Left lung (tissue), 14 donors: Measurements from ENCODE around the gene FLT3LG. TPM values are rescaled to one million over a fixed set of nuclear protein-coding genes. Genes with fewer than 3 reads are reported as not detected.

Experiments
- ATAC-seq: fragments of 200-7000 bp; cut with Tn5 transposase; one replicate; pipeline ENCODE4 v1.9.1; 2020; ENCODE audit warnings: moderate library complexity
- DNase-seq, 4 donors: peaks; one replicate each; pipeline ENCODE4 v3.0.0-alpha.2; 2013 to 2020
- H3K27ac ChIP-seq, 2 donors: fragments of 200-600 bp; sonication (generic) in 1 of 2; one replicate each; pipeline versions ENCODE4 v1.5.0 to v1.8.0; 2020 to 2021
- H3K27me3 ChIP-seq, 2 donors: fragments of 200-600 bp; sonication (generic) in 1 of 2; one replicate each; pipeline versions ENCODE4 v1.5.0 to v1.8.0; 2020 to 2021
- H3K36me3 ChIP-seq, 2 donors: fragments of 200-600 bp; sonication (generic) in 1 of 2; one replicate each; pipeline versions ENCODE4 v1.5.0 to v1.8.0; 2020 to 2021
- H3K4me1 ChIP-seq, 2 donors: fragments of 200-600 bp; one replicate each; pipeline ENCODE4 v1.8.0; 2021
- H3K4me3 ChIP-seq, 2 donors: fragments of 200-600 bp; sonication (generic) in 1 of 2; one replicate each; pipeline versions ENCODE4 v1.5.0 to v1.8.0; 2020 to 2021; ENCODE audit warnings: mild to moderate bottlenecking in 1 of 2
- H3K9me3 ChIP-seq, 2 donors: fragments of 200-600 bp; sonication (generic) in 1 of 2; one replicate each; pipeline versions ENCODE4 v1.5.0 to v1.8.0; 2020 to 2021
- intact Hi-C, 2 donors: fragments of 100-400 bp; cut with DNase I; formaldehyde crosslinking; loops; one replicate each; pipeline versions ENCODE4 v1.11.2 to v1.14.2; 2022
- long read RNA-seq, 12 donors: library from polyadenylated mRNA in 2 of 12; unstranded in 2 of 12; transcript quantifications; one replicate each; pipeline ENCODE4 v2.0.0 and lab custom pipeline, GENCODE V29; 2019 to 2026
- polyA plus RNA-seq, 6 donors: library from polyadenylated mRNA; unstranded; fragments of 120-200 nt; gene quantifications; one replicate each; pipeline ENCODE4 v1.2.1, GENCODE V29; 2013; ENCODE audit not compliant: insufficient read length in 6 of 6
- total RNA-seq, 2 donors: library from RNA; stranded (reverse); fragmentation: NEBNext Ultra II Directional; extraction: Animal tissue kit (Norgen Biotek cat#: 25700); gene quantifications; one replicate each; pipeline ENCODE4 v1.2.1, GENCODE V29; 2021
- TF ChIP-seq, protein P1 (sequence below), 2 donors: fragments of 200-600 bp; sonication (generic) in 1 of 2; IDR thresholded peaks; one replicate each; pipeline versions ENCODE4 v1.5.0 to v1.8.0; 2021; ENCODE audit warnings: antibody characterized with exemption in 2 of 2
- donor health status: DM: no; HTN: yes; CAD: no.
- donor health status: DM: no; HTN: no; CAD: no.

The FLT3LG gene
- total RNA-seq: 10 to 100 TPM in 1 of 2 donors, 1 to 10 TPM in 1; 6.8 to 10.1 TPM
- 1 to 10 TPM; 6.7 to 9.7 (median 7.4) TPM for polyA plus RNA-seq
- long read RNA-seq, donor 1: 0 reads
- long read RNA-seq, donor 2: 0 reads
- long read RNA-seq, donor 3, partial matches to known transcripts: 0 of 1 reads
- long read RNA-seq, donor 3, other reads (novel, unspliced or antisense): 0 of 1 reads
- long read RNA-seq, donor 4, partial matches to known transcripts: 0 of 2 reads
- long read RNA-seq, donor 4, other reads (novel, unspliced or antisense): 2 of 2 reads
- long read RNA-seq, donor 5, partial matches to known transcripts: 0 of 2 reads
- long read RNA-seq, donor 5, other reads (novel, unspliced or antisense): 0 of 2 reads
- long read RNA-seq, donor 6, partial matches to known transcripts: 0 of 1 reads
- long read RNA-seq, donor 6, other reads (novel, unspliced or antisense): 0 of 1 reads
- long read RNA-seq, donor 7: 0 reads
- long read RNA-seq, donor 8, partial matches to known transcripts: 0 of 1 reads
- long read RNA-seq, donor 8, other reads (novel, unspliced or antisense): 0 of 1 reads
- long read RNA-seq, donor 9: 0 reads
- long read RNA-seq, donor 10, partial matches to known transcripts: 0 of 1 reads
- long read RNA-seq, donor 10, other reads (novel, unspliced or antisense): 1 of 1 reads
- long read RNA-seq, donor 11: 0 reads
- long read RNA-seq, donor 12: 0 reads

DNA sequence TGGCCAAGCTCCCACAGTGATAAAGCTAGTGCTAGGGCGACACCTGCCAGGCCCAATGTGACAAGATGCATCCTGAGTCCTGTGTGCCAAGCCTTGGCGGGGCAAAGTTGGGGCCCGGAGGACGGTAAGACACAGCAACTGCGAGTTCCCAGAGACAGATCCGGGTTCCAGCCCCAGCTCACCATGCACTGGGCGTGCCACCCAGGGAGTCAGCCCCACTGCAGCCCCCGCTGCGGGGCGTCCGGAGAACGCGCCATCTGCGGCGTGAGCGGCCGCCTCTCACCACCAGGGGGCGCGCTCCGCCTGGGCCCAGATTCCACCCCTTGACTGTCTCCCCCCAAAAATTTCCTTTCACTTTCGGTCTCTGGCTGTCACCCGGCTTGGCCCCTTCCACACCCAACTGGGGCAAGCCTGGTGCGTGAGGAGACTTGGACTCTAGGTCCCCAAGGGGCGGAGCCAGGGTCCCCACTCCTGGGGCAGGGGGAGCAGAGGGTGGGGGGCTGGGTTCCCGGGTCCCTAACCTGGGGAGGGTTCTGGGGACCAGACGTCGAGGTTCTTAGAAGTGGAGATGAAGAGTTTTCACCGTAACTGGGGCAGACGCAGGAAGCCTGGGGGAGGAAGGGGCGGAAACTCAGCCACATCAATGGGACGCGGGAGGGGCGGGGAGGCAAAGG lies at the start of gene FLT3LG:
Gene FLT3LG, plus strand, starts transcription at position 348 of the 674 bp plus-strand sequence. CDS start 425 bp downstream, outside the sequence.
- TF ChIP-seq, protein P1, sequence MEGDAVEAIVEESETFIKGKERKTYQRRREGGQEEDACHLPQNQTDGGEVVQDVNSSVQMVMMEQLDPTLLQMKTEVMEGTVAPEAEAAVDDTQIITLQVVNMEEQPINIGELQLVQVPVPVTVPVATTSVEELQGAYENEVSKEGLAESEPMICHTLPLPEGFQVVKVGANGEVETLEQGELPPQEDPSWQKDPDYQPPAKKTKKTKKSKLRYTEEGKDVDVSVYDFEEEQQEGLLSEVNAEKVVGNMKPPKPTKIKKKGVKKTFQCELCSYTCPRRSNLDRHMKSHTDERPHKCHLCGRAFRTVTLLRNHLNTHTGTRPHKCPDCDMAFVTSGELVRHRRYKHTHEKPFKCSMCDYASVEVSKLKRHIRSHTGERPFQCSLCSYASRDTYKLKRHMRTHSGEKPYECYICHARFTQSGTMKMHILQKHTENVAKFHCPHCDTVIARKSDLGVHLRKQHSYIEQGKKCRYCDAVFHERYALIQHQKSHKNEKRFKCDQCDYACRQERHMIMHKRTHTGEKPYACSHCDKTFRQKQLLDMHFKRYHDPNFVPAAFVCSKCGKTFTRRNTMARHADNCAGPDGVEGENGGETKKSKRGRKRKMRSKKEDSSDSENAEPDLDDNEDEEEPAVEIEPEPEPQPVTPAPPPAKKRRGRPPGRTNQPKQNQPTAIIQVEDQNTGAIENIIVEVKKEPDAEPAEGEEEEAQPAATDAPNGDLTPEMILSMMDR (IDR thresholded peaks at IDR 0.05): peak; percentile 97 to 99
- Histone ChIP-seq H3K4me3 (peak within 1 kb of the TSS; percentile 55 to 58), H3K27ac (peak within 1 kb of the TSS; percentile 65 to 83), H3K4me1 (peaks cover 0 to 33% of the 10 kb centered on the region in 2 donors), H3K27me3 (no peaks in the 10 kb centered on the region), H3K9me3 (no peaks in the 10 kb centered on the region), H3K36me3 (peaks cover 0 to 14% of the 10 kb centered on the region in 2 donors)
- ATAC-seq: peak; percentile 87
- intact Hi-C loops: no loop called here
- DNase-seq: peak; percentile 73 to 94 (median 80)

GRCh38 chr19:49425178-49425577 lies 48.8 kb upstream of the FLT3LG start, which contains the start of gene GFY:
TSS of gene GFY (plus strand) at chr19:49425388. CDS start at chr19:49426431, 1,043 bp downstream.
- ATAC-seq (no peak), DNase-seq (no peak)
- Histone ChIP-seq H3K9me3 (no peaks in the 10 kb centered on the region), H3K4me3 (no peak within 1 kb of the TSS), H3K27me3 (peaks cover 83 to 100% of the 10 kb centered on the region in 2 donors), H3K4me1 (peaks cover 7 to 37% of the 10 kb centered on the region in 2 donors), H3K36me3 (no peaks in the 10 kb centered on the region), H3K27ac (no peak within 1 kb of the TSS)
- intact Hi-C loops: no loop called here
- TF ChIP-seq, protein P1 (IDR thresholded peaks at IDR 0.05): no peak

GRCh38 chr19:49425922-49426592 lies 48.0 kb upstream of the FLT3LG start:
- intact Hi-C loops: no loop called here
- no peak overlapping the region for H3K27ac ChIP-seq

DNA sequence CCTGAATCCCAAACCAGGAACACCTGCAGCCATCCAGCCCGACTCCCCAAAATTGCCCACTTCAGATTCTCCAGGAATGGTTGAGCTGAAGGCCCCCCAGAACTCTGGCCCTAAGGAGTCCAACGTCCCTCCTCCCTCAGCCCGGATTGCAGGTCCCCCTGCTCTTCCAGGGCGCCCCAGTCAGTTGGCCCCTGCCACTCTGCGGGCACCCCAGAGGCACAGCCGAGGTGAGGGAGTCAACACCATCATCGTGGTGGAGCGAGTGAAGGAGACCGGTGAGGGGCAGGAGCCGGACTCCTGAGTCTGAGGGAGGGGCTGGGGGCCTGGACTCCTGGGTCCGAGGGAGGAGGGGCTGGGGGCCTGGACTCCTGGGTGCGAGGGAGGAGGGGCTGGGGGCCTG lies 46.7 kb upstream of the FLT3LG start:
- ATAC-seq: no peak

More at GRCh38 chr19:49425922-49426592, 48.0 kb upstream of the FLT3LG start:
- H3K36me3 ChIP-seq: no peaks in the 10 kb centered on the region
- ATAC-seq: no peak
- peaks cover 7 to 34% of the 10 kb centered on the region in 2 donors for H3K4me1 ChIP-seq
- peaks cover 84 to 100% of the 10 kb centered on the region in 2 donors for H3K27me3 ChIP-seq
- TF ChIP-seq, protein P1 (IDR thresholded peaks at IDR 0.05): no peak
- no peaks in the 10 kb centered on the region for H3K9me3 ChIP-seq
- H3K4me3 ChIP-seq: no peak overlapping the region
- DNase-seq: no peak

More for the DNA sequence above, 46.7 kb upstream of the FLT3LG start:
- intact Hi-C loops: no loop called here
- H3K27me3 ChIP-seq: peaks cover 84 to 100% of the 10 kb centered on the region in 2 donors
- TF ChIP-seq, protein P1 (IDR thresholded peaks at IDR 0.05): no peak
- no peaks in the 10 kb centered on the region for H3K36me3 ChIP-seq
- no peak overlapping the region for H3K4me3 ChIP-seq
- no peaks in the 10 kb centered on the region for H3K9me3 ChIP-seq
- H3K27ac ChIP-seq: no peak overlapping the region
- peak in 1 of 4 donors; percentile 60 for DNase-seq
- H3K4me1 ChIP-seq: peaks cover 2 to 24% of the 10 kb centered on the region in 2 donors
